Heart right ventricle (tissue), 16 donors: ENCODE results near the gene ACYP1. TPM values are rescaled to one million over a fixed set of nuclear protein-coding genes. Genes with fewer than 3 reads are reported as not detected.

Source experiments
- ATAC-seq, 8 donors: fragments of 200-7000 bp; cut with Tn5 transposase; one replicate each; pipeline ENCODE4 v1.9.1; 2020; ENCODE audit warnings: mild to moderate bottlenecking in 8 of 8, moderate library complexity in 8 of 8, moderate number of reproducible peaks in 1 of 8
- DNase-seq, 2 donors: peaks; one replicate each; pipeline ENCODE4 v3.0.0-alpha.2; 2020
- H3K27ac ChIP-seq, 10 donors: fragments of 200-600 bp; sonication (generic) in 2 of 10; one replicate each; pipeline versions ENCODE4 v1.5.0 to v1.8.0; 2020 to 2022; ENCODE audit warnings: mild to moderate bottlenecking in 3 of 10
- H3K27me3 ChIP-seq, 7 donors: fragments of 200-600 bp; one replicate each; pipeline ENCODE4 v1.8.0; 2021 to 2022; ENCODE audit warnings: mild to moderate bottlenecking in 2 of 7
- H3K36me3 ChIP-seq, 9 donors: fragments of 200-600 bp; sonication (generic) in 1 of 9; one replicate each; pipeline versions ENCODE4 v1.5.0 to v1.8.0; 2020 to 2022; ENCODE audit warnings: mild to moderate bottlenecking in 2 of 9
- H3K4me1 ChIP-seq, 9 donors: fragments of 200-600 bp; sonication (generic) in 1 of 9; one replicate each; pipeline versions ENCODE4 v1.5.0 to v1.8.0; 2020 to 2022; ENCODE audit warnings: mild to moderate bottlenecking in 4 of 9
- H3K4me3 ChIP-seq, 10 donors: fragments of 200-600 bp; sonication (generic) in 2 of 10; one replicate each; pipeline versions ENCODE4 v1.5.0 to v1.8.0; 2020 to 2022; ENCODE audit warnings: mild to moderate bottlenecking in 7 of 10, moderate library complexity in 2 of 10
- H3K9me3 ChIP-seq, 11 donors: fragments of 200-600 bp in 10 of 11; sonication (generic) in 2 of 11; one replicate each; pipeline versions ENCODE4 v1.5.0 to v1.8.0; 2013 to 2022; ENCODE audit warnings: mild to moderate bottlenecking in 2 of 11, control low read depth in 1 of 11, moderate library complexity in 1 of 11
- CTCF ChIP-seq, 9 donors: fragments of 200-600 bp; sonication (generic) in 2 of 9; IDR thresholded peaks; one replicate each; pipeline versions ENCODE4 v1.5.0 to v1.8.0; 2021 to 2022; ENCODE audit warnings: antibody characterized with exemption in 9 of 9, mild to moderate bottlenecking in 5 of 9, moderate library complexity in 1 of 9
- WGBS, 2 donors: extraction: QIAGEN DNeasy Blood & Tissue Kit; methylation state at CpG; one replicate each; pipeline ENCODE4 v1.1.7; 2013; ENCODE audit warnings: inconsistent platforms in 1 of 2; 5-methylcytosine and 5-hydroxymethylcytosine counted together
- intact Hi-C, 10 donors: fragments of 100-400 bp; cut with DNase I; formaldehyde crosslinking; loops; one replicate each; pipeline versions ENCODE4 v1.11.1 to v1.14.2; 2022
- polyA plus RNA-seq, 2 donors: library from polyadenylated mRNA; stranded (reverse); fragments of 200-250 nt; gene quantifications; one replicate each; pipeline ENCODE4 v1.2.3, GENCODE V29; 2013
- total RNA-seq, 10 donors: library from RNA; stranded (reverse); fragmentation: NEBNext Ultra II Directional in 3 of 10; extraction: Animal tissue kit (Norgen Biotek cat#: 25700) in 3 of 10; gene quantifications; one replicate each; pipeline versions ENCODE4 v1.2.1 to v1.2.4, GENCODE V29; 2021 to 2023
- donor health status: Arrhythmogenic right ventricular cardiomyopathy.
- donor health status: ischemic (EF 13 %, LVEDD 7.1; RV severe dilation, severe dysfunction).
- donor health status: healthy with polysubstance abuse.
- donor health status: DM: no; HTN: yes; CAD: no.
- donor health status: DM: no; HTN: no; CAD: no.
- donor health status: ischemic (EF 25% LVEDD 6.9; RV normal size, moderate dysfunction).
- donor health status: ischemic (EF 25% LVEDD 5.7; RV mildly dilated, moderate dysfunction).
- donor health status: healthy.
- donor health status: DM: yes; HTN: yes; CAD: no.
- donor health status: Ischemic cardiomyopathy.
- donor health status: ischemic (EF 35%, LVEDD 5.7; RV mildly dilated, moderate dysfunction).
- donor health status: nonischemic (EF 11% LVEDD 7.7; RV severe dilation, severe dysfunction).
- donor health status: DM: yes; HTN: yes; CAD: no.
- donor health status: PGD.
- donor health status: ischemic (EF 29% LVEDD 5.4; RV normal size, mild dysfunction).
- donor health status: nonischemic (EF 23%, LVEDD 6.1; RV moderate dilation, normal function).

ACYP1 gene
- total and polyA plus RNA-seq, 12 donors = 7.9 to 34.9 (median 10.1) TPM

GRCh38 chr14:75060420-75060819 lies 3.4 kb downstream of the ACYP1 start:
- WGBS, 2 donors = 47 to 74% methylated on average over 2 of the region's 2 CpGs
- Histone ChIP-seq H3K27ac (no peak overlapping the region), H3K27me3 (no peaks in the 10 kb centered on the region), H3K4me1 (peaks cover 2 to 22% (median 15%) of the 10 kb centered on the region in 9 donors), H3K4me3 (no peak overlapping the region), H3K36me3 (peaks cover 0 to 23% (median 0%) of the 10 kb centered on the region in 9 donors), H3K9me3 (peaks cover 0 to 6% (median 0%) of the 10 kb centered on the region in 11 donors)
- DNase-seq (no peak), ATAC-seq (no peak)
- TF ChIP-seq CTCF (IDR thresholded peaks at IDR 0.05) = no peak
- intact Hi-C loops = loop anchor here in 1 of 10 donors (10.0 kb wide), 1 partner anchor 56 kb away; the partner anchor contains the start of gene EIF2B2

GRCh38 chr14:75059642-75060041 lies 4.2 kb downstream of the ACYP1 start:
- intact Hi-C loops = loop anchor here in 3 of 10 donors (5.0 to 10.0 kb wide), 2 partner anchors 52 to 55 kb away; partner anchors contain the start of gene EIF2B2 (in 2 of the 3)
- TF ChIP-seq CTCF (IDR thresholded peaks at IDR 0.05) = no peak
- H3K9me3 ChIP-seq = peaks cover 0 to 6% (median 0%) of the 10 kb centered on the region in 11 donors
- whole genome bisulfite sequencing, 2 donors = 84 to 90% methylated on average over 2 of the region's 2 CpGs
- no peak for ATAC-seq
- H3K36me3 ChIP-seq = peaks cover 0 to 23% (median 0%) of the 10 kb centered on the region in 9 donors
- H3K4me3 ChIP-seq = no peak overlapping the region
- peaks cover 2 to 19% (median 13%) of the 10 kb centered on the region in 9 donors for H3K4me1 ChIP-seq
- H3K27ac ChIP-seq = no peak overlapping the region
- no peaks in the 10 kb centered on the region for H3K27me3 ChIP-seq
- no peak for DNase-seq

DNA sequence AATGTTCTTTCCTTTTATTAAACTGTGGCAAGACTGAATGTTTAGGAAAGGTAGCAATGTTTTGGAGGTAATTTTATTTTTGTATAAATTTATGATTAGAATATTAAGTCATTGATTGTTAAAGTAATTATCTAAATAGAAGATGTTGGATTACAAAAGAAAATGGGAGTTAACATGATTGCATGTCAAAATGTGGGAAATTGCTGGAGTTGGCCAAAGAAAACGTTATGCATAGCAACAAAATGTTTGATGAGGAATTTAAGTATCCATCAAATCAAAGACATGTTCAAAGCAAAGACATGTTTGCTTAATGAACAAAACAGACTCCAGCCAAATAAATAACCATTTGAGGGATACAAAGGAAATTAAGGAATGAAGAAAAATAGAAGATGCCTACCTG lies 9.4 kb downstream of the ACYP1 start:
- no peaks in the 10 kb centered on the region for H3K27me3 ChIP-seq
- H3K9me3 ChIP-seq = no peaks in the 10 kb centered on the region
- peaks cover 0 to 3% (median 0%) of the 10 kb centered on the region in 9 donors for H3K36me3 ChIP-seq
- 61 to 74% methylated on average over 1 of the region's 1 CpG for WGBS, 2 donors
- no peak for ATAC-seq
- TF ChIP-seq CTCF (IDR thresholded peaks at IDR 0.05) = no peak
- no peak for DNase-seq
- H3K4me3 ChIP-seq = no peak overlapping the region
- no peak overlapping the region for H3K27ac ChIP-seq
- intact Hi-C loops = loop anchor here in 1 of 10 donors (10.0 kb wide), 1 partner anchor 50 kb away; the partner anchor contains the start of gene EIF2B2
- peaks cover 0 to 21% (median 14%) of the 10 kb centered on the region in 9 donors for H3K4me1 ChIP-seq

- no peak for DNase-seq
- Histone ChIP-seq H3K4me1 (peaks cover 0 to 23% (median 18%) of the 10 kb centered on the region in 9 donors), H3K27ac (no peak overlapping the region), H3K27me3 (no peaks in the 10 kb centered on the region), H3K4me3 (no peak overlapping the region), H3K9me3 (no peaks in the 10 kb centered on the region), H3K36me3 (peaks cover 0 to 7% (median 0%) of the 10 kb centered on the region in 9 donors)
- no peak for ATAC-seq
- TF ChIP-seq CTCF (IDR thresholded peaks at IDR 0.05) = no peak
- WGBS, 2 donors = 67 to 68% methylated on average over 5 of the region's 5 CpGs
- intact Hi-C loops = loop anchor here in 1 of 10 donors (10.0 kb wide), 1 partner anchor 49 kb away; the partner anchor contains the start of gene EIF2B2
Observed at GRCh38 chr14:75053396-75054291, 10.2 kb downstream of the ACYP1 start.
